Kidney (tissue), 14 donors: ENCODE data around the gene MLEC. TPM values are rescaled to one million over a fixed set of nuclear protein-coding genes. Genes with fewer than 3 reads are reported as not detected.

ENCODE experiments used
- DNase-seq, 5 donors: peaks; one replicate each; pipeline ENCODE4 v3.0.0-alpha.2; 2013 to 2020
- FAIRE-seq: peaks from 2 replicates; lab custom pipeline; 2012; peaks lifted over from hg19 to GRCh38; lab: Jason Lieb, UNC
- H3K27ac ChIP-seq, 2 donors: one replicate each; pipeline ENCODE4 v1.7.0; 2013; ENCODE audit warnings: low read depth in 2 of 2, low read length in 2 of 2, inconsistent platforms in 1 of 2
- H3K27me3 ChIP-seq: one replicate; pipeline ENCODE4 v1.7.1; 2013; ENCODE audit warnings: low read length, inconsistent platforms; ENCODE audit not compliant: control insufficient read depth, insufficient read depth
- H3K36me3 ChIP-seq, 3 donors: one replicate each; pipeline versions ENCODE4 v1.7.0 to v1.7.1; 2013; ENCODE audit warnings: low read length in 3 of 3, control low read depth in 1 of 3, inconsistent platforms in 1 of 3; ENCODE audit not compliant: insufficient read depth in 3 of 3, control insufficient read depth in 2 of 3
- H3K4me1 ChIP-seq, 3 donors: one replicate each; pipeline versions ENCODE4 v1.7.0 to v1.7.1; 2013; ENCODE audit warnings: low read length in 3 of 3, inconsistent platforms in 1 of 3, low read depth in 1 of 3; ENCODE audit not compliant: control insufficient read depth in 2 of 3, insufficient read depth in 2 of 3
- H3K4me3 ChIP-seq, 3 donors: one replicate each; pipeline versions ENCODE4 v1.7.0 to v1.8.1; 2013; ENCODE audit warnings: low read length in 3 of 3, control low read depth in 1 of 3, inconsistent platforms in 1 of 3
- H3K9ac ChIP-seq, 3 donors: one replicate each; pipeline versions ENCODE4 v1.7.0 to v1.7.1; 2013; ENCODE audit warnings: low read length in 3 of 3, control low read depth in 1 of 3, inconsistent platforms in 1 of 3
- H3K9me3 ChIP-seq, 3 donors: one replicate each; pipeline versions ENCODE4 v1.7.0 to v1.7.1; 2013; ENCODE audit warnings: low read length in 3 of 3, control low read depth in 1 of 3, inconsistent platforms in 1 of 3; ENCODE audit not compliant: control insufficient read depth in 2 of 3, insufficient read depth in 1 of 3
- intact Hi-C: fragments of 100-400 bp; cut with DNase I; formaldehyde crosslinking; loops from one replicate; pipeline ENCODE4 v1.11.1; 2022
- polyA plus RNA-seq: library from polyadenylated mRNA; stranded (reverse); fragments of 350-450 nt; fragmentation: Illumina TruSeq; extraction: RNeasy Lipid Tissue Mini Kit (QIAGEN cat#74804); gene quantifications from one replicate; pipeline ENCODE4 v1.2.3, GENCODE V29; 2014; ENCODE audit warnings: low read depth, low replicate concordance; ENCODE audit not compliant: insufficient read depth
- total RNA-seq: library from RNA; stranded (reverse); fragmentation: NEBNext Ultra II Directional; extraction: Animal tissue kit (Norgen Biotek cat#: 25700); gene quantifications from one replicate; pipeline ENCODE4 v1.2.1, GENCODE V29; 2021
- TF ChIP-seq, protein P1 (sequence below): IDR thresholded peaks from 3 replicates; pipeline ENCODE4 v1.5.1; 2012; ENCODE audit warnings: mild to moderate bottlenecking, moderate library complexity, borderline replicate concordance; ENCODE audit not compliant: insufficient read depth; ENCODE audit errors: extremely low read depth
- donor health status: control.
- donor health status: control.
- donor health status: control.
- donor health status: control.
- donor health status: control.
- donor health status: DM: yes; HTN: yes; CAD: no.
- donor health status: Normal renal cell carcinoma (clear cell type).

MLEC gene
- total and polyA plus RNA-seq, 2 donors from 2014 or later = 60.3 to 146 TPM

DNA sequence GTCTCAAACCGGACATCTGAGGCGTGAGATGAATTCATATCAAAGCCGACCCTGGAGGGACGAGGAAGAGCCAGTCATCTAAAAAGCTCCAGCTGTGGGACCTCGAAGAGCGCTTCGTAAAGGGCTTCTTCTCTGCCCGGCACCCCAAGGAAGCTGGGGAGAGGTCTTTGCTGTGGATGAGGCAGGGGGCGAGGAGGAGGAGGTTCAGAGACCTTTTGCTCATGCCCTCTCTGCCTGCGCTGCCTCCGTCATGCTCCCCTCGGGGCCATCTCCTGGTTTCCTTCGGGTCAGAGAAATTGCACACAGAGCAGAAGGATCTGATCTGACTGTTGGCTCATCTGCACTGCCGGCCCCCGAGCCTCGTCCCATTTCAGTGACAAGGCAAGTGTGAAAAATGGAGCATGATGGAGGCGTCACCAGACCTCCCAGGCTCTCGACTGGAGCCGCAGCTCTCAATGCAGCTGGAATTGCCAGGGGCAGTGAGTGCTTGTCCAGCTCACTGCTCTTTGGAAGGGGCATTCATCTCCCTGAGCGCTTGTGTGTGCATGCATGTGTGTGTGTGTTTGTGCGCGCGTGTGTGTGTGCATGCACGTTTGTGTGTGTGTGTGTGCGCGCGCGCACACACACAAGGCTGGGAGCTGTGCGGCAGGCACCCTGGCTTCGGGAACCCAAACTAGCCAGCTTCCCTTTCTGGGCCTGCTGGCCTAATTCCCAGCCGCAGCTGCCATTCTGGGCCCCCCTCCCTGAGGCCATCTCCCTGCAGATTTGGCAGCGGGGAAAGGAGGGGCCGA is 37.3 kb upstream of the MLEC start:
- Histone ChIP-seq H3K36me3 (no peaks in the 10 kb centered on the region), H3K4me3 (peak overlapping the region in 2 of 3 donors; percentile 26 to 37)
- DNase-seq = peak in 2 of 5 donors; percentile 19 to 58

DNA sequence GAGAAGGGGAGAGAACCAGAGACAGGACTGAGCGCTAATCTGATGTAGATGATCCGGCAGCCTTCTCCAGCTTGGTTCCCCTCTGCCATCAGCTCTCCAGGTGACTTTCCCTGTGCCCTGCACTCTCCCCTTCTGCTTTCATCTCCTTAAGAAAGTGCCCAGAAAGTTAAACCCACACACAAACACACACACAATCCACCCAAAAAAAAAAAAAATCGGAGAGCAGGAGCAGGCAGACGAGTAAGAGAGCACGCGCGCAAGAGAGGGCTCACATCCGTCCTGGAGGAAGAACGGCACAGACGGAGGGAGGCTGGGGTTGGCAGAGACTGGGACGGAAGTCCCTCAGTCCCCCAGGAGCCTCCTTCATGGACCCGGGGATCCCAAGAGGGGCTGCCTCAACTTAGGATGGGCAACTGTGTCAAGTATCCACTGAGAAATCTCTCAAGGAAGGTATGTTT is 36.7 kb upstream of the MLEC start:
- FAIRE-seq = no peak
- Histone ChIP-seq H3K4me1 (peaks cover 0 to 7% (median 0%) of the 10 kb centered on the region in 3 donors), H3K9me3 (no peaks in the 10 kb centered on the region), H3K36me3 (no peaks in the 10 kb centered on the region), H3K9ac (no peak overlapping the region), H3K27ac (no peak overlapping the region), H3K4me3 (no peak overlapping the region), H3K27me3 (peaks cover 3% of the 10 kb centered on the region)
- intact Hi-C loops = no loop called here
- peak in 1 of 5 donors; percentile 48 for DNase-seq
- TF ChIP-seq, protein P1, sequence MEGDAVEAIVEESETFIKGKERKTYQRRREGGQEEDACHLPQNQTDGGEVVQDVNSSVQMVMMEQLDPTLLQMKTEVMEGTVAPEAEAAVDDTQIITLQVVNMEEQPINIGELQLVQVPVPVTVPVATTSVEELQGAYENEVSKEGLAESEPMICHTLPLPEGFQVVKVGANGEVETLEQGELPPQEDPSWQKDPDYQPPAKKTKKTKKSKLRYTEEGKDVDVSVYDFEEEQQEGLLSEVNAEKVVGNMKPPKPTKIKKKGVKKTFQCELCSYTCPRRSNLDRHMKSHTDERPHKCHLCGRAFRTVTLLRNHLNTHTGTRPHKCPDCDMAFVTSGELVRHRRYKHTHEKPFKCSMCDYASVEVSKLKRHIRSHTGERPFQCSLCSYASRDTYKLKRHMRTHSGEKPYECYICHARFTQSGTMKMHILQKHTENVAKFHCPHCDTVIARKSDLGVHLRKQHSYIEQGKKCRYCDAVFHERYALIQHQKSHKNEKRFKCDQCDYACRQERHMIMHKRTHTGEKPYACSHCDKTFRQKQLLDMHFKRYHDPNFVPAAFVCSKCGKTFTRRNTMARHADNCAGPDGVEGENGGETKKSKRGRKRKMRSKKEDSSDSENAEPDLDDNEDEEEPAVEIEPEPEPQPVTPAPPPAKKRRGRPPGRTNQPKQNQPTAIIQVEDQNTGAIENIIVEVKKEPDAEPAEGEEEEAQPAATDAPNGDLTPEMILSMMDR = no peak

More for the DNA sequence above, 37.3 kb upstream of the MLEC start:
- peak overlapping the region in 1 of 3 donors; percentile 19 for H3K9ac ChIP-seq
- no peaks in the 10 kb centered on the region for H3K9me3 ChIP-seq
- H3K4me1 ChIP-seq = peaks cover 0 to 7% (median 0%) of the 10 kb centered on the region in 3 donors
- TF ChIP-seq, protein P1 = no peak
- intact Hi-C loops = loop anchor here (10.0 kb wide), 1 partner anchor 65 kb away; the partner anchor contains the start of gene UNC119B
- H3K27ac ChIP-seq = no peak overlapping the region
- FAIRE-seq = no peak
- peaks cover 4% of the 10 kb centered on the region for H3K27me3 ChIP-seq

DNA sequence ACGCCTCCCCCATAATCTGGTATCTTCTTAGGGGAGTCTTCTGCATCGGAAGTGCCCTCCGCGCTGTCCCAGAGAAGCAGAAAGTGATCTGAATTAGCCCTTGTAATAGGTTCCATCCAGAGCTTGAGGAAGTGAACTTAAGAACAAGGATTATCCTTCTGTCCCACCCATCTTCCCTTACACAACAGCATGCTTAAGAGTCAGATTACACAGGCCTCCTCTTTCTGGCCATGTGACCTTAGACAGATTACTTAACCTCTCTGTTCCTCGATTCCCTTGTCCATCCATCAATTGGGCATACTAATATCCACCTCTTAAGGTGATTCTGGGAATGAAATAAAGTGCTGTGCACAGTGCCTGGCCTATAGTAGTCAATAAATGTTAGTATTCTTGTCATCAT is 35.1 kb upstream of the MLEC start:
- Histone ChIP-seq H3K27ac (no peak overlapping the region), H3K36me3 (no peaks in the 10 kb centered on the region), H3K4me1 (peaks cover 0 to 7% (median 0%) of the 10 kb centered on the region in 3 donors), H3K27me3 (no peaks in the 10 kb centered on the region), H3K9me3 (no peaks in the 10 kb centered on the region), H3K4me3 (no peak overlapping the region), H3K9ac (no peak overlapping the region)
- TF ChIP-seq, protein P1 = no peak
- DNase-seq (peak in 1 of 5 donors; percentile 1), FAIRE-seq (no peak)
- intact Hi-C loops = no loop called here
